GM19467 (cell line): ENCODE data around the gene DNLZ.

Experiments used
- ATAC-seq: cut with Tn5 transposase; IDR thresholded peaks from one replicate; pipeline ENCODE4 v1.9.1; 2021; ENCODE audit warnings: mild to moderate bottlenecking, moderate library complexity; ENCODE audit not compliant: unreplicated experiment

The DNLZ gene

DNA sequence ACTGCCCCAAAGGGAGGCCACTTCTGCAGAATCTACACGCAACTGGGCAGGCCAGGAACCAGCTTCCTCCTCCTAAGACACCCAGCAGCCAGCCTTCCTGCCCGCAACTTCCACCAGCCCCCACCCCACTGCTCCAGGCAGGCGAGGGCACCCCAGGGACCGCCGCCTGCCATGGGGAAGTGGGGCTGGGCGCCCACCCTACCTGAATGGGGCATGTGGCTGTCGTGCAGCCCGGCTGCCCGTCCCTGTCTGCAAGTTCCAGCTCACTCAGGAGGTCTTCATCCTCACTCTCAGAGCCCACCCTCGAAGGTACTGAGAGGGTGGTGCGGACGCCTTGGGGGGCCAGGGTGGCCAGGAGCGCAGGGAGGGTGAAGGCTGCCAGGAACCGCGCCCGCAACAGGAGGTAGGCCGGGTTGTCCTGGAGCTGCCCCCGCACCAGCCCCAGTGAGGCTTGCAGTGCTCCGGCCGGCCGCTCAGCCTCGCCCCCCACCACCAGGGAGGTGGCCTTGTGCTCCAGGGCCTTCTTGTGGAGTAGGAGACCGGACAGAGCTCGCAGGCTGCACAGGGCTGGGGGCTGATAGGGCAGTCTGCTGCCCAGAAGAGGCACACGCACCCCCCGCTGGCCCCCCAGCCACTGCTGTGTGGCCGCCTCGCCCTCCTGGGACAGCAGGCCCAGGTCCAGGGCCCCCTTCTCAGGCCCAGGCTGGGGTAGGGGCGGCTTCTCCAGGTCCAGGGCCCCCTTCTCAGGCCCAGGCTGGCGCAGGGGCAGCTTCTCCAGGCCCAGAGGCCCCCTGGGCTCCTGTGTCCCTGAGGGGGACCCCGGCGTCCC, 14.0 kb upstream of the DNLZ start:
- ATAC-seq, result no peak

DNA sequence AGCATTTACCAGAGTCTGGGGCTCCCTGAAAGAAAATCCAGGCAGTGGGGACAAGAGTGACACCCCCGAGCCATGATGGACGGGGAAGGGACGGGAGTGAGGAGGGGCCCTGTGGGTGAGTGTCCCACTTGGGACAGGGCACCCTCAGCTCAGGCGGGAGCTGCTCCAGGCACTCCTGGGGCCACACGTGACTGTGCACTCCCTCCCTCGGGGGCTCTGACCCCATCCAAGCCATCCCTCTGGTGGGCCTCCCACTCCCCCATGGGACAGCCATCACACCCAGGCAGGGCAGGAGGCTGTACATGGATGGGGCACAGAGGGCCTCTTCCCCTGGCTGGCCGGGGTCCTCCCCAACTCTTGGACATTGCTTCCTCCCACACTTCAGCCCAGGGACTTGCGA, 12.9 kb upstream of the DNLZ start:
- no peak for ATAC-seq

DNA sequence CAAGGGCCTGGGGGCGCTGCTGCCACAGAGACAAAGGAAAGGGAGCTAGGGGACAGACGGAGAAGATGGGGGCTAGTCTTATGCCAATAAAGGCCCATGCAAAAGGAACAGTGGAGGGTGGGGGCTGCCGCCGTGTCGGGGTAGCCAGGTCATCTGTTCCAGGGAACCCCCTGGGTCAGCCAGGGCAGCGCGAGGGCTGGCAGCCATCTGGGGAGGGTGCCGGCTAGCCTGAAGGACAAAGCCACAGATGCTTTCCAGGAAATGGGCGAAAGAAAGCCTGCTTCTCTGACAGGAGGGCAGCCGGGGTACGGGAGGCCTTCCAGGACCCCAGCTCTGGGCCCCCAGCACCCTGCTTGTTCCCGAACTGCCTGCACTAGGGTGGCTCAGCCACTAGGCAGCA, 11.6 kb upstream of the DNLZ start:
- no peak for ATAC-seq

DNA sequence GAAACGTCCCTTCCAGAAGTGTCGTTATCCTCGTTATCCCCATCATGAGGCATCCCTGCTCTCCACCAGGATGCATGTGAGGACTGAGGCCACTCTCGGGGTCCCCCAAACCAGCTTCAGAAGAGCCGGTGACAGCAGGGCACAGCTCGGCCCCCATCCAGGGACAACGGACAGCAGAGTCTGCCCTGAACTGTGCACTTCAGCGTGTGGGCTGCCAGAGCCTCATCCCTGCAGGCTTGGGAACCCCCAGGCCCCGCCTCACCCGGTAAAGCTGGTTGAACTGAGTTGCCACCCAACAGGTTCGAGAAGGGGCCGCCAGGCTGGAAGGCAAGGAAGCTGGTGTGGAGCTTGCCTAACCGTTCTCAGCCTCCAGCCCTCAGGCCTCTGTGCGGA, 10.6 kb upstream of the DNLZ start:
- ATAC-seq, result no peak

DNA sequence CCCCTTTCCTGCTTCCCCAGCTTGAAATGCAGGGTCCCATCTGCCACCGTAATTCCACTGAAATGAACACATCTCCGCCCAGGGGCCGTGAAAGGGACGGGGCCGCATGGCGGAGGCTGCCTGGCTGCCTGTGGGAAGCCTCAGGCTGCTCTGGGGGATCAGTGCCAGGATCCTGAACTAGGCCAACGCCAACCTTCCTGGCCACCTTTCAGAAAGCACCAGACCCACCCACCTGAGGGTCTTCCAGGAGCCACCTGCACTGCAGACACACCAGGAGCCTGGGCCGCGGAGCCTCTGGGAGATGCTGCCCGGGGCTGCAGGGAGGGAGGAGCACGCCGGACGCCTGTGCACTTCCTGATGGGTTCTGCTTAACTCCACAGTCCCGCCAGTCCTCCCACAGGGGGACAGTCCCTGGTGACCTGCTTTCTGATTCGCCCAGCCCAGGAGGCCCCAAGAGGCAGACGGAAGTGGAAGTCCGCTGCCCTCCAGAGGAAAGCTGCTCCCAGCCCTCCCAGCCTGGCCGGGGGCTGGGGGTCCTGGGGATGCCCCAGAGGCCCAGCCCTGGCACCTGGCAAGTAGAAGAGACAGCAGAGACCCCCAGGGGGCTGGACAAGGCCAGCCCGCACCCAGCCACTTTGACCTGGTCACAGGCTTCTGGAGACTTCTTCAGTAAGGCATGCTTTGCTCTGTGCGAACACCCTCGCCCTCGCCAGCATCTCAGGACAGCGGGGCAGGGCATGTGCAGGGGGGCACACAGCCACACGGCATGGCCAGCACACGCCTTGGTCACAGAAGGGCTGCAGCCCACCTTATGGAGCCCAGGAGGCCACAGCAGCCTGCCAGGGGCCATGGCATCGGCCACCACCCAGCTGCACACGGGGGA, 10.0 kb upstream of the DNLZ start, which contains the start of gene CARD9:
Gene CARD9, minus strand, starts transcription at position 370 of the 883 bp plus-strand sequence. CDS start 1,591 bp downstream, outside the sequence.
- ATAC-seq, result no peak

DNA sequence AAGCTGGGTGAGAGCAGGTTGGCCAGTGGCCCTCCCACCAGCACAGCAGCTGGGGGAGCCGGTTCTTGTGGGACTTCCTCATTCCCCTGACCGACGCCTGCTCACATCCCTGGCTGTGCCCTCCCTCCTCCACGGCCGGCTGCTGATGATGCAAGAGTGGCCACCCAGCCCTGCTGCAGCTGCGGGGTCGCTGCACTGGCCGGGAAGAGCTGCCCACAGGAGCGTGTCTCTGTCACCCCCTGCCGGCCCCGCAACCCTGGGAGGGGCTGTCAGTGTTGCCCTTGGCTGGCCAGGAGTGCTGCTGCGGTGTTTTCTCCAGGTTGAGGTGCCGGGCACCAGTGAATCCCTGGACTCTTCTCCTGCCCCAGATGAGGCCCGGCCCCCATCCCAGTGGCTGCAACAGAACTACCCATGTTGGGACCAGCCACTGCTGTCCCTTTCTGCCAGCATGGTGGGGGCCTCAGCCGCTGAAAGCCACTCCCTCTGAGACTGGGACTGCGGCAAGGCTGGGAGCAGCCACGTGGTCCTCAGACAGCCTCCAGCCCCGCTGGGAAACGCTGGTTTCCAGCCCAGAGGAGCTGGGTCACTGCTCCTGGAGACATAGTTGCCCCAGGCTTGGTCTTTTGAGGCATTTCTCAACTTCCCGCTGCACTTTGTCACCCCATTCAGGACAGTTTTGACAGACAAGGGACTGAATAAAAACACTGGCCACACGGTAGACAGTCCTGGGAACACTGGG, 9.2 kb upstream of the DNLZ start:
- no peak for ATAC-seq

DNA sequence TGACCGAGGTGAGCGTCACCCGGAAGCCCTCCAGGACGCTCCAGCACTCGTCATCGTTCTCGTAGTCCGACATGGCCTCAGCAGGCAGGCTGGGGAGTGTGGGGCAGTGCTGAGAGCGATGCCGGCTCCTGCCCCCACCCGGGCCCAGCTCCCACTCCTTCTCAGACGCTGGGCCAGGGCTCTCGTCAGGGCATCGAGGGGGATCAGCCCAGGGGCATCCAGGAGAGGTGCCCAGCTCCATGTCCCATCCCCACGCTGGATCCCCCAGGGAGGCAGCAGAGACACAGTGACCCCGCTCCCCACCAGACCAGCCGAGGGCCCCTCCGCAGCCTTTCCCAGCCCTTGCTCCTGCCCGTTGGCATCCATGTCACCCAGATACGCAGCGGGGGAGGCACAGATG, 8.5 kb upstream of the DNLZ start:
- ATAC-seq, result no peak

DNA sequence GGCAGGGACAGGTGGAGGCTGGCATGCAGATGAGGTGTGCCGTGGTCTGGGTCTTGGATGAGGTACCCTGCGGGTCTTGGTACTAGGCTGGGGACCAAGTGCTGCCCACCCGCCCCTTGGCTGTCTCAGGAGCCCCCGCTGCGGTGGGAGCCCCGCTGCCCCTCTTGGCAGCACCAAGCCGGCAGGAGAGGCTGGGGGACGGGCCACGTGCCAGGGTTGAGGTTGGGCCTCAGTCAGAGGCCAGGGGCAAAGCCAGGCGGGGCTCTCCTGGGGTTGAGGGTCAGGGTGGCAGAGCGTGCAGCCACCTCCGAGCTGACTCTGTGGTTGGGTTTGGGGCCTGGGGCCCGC, 8.0 kb upstream of the DNLZ start:
- no peak for ATAC-seq

DNA sequence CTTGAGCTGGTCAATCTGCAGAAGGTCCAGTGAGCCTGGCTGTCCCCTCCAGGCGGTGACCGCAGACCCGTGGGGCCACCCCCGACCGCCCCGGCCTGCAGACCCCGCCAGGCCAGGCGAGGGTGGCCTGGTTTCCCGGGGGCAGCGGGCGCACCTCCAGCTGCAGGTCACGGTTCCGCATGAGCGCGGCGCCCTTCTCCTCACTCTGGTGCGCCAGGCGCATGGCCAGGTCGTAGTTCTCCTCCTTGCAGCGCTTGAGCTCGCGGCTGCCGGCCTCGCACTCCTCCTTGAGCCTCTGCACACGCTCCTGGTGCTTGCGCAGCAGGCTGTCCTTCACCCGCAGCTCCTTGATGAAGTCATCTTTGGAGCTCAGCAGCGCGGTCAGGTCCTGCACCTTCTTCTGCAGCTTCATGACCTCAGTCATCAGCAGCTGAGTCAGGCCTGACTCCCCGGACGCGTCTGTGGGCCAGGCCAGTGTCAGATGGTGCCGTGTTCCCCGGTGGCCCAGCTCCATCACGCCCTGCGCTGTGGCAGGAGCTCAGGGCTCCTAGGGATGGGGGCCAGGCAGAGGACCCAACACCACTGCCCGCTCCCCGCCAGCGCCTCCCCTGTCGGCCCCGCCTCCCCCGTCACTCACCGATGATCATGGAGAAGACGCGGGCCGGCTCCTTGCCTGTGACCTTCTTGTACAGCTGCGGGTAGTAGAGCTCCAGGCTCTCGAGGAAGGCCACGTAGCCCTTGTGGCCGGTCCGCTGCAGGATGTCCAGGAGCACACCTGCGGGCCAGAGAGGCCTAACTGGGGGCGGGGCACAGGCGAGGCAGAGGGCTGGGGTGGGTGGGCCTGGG, 7.4 kb upstream of the DNLZ start:
- ATAC-seq, result no peak

DNA sequence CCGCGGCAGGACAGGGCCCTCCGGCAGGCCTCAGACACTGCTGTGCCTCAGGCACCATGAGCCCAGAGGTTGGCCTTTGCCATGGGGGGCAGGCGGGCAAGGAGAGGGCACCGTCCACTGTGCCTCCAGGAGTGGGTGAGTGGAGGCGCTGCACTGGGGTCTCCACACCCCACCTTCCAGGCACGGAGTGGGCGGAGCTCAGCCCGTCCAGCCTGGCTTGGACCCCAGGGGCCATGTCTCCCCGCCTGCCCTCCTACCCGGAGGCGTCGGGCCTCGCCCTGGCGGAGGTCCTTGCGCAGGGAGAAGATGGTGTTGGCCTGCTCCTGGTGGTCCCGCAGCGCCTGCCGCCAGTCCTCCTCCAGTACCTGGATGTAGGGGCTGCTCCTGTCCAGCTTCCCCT, 6.5 kb upstream of the DNLZ start:
- no peak for ATAC-seq

DNA sequence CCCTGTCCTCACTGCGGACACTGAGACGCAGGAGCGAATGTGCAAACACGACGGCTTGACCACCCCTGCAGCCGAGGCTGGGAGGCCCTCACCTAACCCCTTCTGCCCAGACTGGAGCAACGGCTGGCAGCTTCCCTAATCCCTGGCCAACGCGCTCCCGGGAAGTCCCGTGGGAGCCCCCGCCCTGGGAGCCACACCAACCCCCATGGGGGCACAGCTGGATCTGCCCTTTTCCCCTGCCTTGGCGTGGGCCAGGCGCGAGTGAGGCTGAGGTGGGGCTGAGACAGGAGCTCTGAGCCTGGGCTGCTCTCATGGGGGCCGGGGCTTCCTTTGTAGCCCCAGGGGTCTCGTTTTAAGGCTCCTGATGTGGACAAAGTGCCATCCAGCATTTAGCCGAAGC, 4.6 kb upstream of the DNLZ start:
- ATAC-seq, result no peak

DNA sequence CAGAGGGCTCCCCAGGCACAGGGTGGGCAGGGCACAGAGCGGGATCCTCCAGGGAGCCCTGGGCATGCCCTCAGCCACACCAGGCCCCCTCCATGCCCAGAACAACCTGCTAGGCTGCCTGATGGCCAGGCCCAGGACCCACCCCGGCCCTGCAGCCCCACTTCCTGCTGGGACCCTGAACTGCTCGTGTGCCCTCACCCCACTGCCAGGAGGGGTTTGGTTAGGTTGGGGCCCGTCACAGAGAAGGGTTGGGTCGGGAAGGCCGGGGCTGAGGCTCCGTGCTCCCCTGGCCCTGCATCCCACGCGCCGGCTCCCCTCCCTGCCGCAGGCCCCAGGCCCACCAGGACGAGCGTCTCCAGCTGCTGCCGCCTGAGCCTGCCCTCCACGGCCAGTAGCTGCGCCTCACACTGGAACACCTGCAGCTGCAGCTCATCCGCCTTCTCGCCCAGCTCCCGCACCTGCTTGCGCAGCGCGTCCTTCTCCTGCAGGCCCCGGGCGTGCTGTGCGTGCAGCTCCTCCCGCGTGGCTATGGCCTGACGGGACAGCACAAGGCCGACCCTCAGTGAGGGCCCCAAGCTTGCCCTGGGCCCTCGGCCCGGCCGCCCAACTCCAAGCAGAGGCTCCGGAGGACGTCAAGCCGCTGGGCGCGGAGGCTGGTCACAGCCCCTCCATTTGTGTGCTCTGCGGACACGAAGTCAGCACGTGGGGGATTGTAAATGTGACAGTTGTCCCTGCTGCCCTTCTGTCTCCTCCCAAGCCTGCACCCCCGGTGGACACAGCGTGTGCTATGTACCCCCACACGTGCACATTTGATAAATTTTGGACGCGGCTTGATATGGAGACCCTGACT, 4.0 kb upstream of the DNLZ start:
- no peak for ATAC-seq

DNA sequence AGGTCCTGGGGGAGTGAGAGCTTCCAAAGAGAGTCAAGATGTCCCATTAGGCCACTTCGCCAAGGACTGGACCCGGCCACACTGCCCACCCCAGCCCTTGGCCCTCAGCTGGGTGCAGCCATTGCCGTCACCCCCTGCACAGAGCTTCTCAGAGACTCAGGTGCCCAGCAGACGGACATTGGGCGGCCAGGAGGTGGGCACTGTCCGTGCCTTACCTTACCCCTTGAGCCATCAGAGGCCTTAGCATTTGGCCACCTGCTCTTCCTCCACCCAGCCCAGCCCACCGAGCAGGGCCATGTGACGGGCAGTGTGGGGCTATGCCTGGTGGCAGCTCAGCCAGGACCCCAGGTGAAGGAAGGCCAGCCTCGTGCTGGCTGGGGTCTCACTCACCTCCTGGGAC, 3.3 kb upstream of the DNLZ start:
- no peak for ATAC-seq

DNA sequence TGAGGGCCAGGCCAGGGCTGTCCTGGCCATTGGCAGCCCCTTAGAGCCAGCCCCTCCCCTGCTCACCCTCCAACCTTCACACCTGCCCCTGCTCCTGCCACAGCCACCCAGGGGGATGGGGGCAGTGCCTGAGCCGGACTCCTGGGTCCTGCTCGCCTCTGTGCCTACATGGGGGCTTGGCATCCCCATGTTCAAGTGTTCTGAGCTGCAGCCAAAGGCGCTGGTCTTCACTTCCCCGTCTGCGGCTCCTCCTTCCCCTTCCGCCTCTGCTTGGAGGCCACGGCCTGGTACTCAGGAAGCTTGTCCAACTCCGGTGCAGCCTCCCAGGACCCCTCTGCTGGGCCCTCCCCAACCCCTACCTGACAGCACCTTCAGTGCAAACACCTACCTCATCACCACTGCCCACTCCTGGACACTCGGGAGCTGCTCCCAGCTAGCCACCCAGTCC, 2.3 kb upstream of the DNLZ start:
- no peak for ATAC-seq

DNA sequence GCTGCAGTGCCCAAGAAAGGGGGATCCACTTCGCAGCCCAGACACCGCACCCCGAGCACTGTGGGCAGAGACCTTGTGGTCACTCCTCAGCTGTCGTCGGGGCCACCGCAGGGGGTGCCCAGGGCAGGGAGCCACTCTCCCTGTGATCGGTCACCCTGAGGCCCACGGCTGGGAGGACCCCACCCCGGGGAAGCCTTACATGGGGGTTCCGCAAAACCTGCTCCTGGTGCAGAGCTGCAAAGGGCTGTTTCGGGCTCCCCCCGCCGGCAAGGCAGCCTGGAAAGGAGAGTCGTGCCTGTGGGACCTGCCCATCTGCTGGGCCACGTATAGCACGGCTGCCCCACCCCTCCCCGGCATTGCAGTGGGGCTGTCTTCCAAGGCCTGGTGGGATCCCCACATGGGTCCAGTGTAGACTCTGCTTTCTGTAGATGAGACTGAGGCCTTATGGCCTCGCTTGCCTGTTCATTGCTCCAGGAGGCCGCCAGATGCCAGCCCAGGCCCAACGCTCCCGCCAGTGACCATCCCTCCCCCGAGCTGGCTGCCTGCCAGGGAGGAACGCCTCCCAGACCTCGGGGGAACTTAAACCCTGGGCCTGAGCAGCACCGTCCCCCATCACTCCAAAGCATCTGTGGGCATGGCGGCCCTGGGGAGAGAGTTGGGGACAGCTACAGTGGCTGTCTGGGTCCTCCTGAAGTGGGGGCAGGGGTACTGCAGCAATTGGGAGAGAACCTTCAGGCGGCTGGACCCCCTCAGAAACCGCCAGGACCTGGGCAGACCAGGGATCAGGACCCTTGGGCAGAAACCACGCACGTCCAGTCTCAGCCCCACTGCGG, 1.6 kb upstream of the DNLZ start:
- no peak for ATAC-seq

DNA sequence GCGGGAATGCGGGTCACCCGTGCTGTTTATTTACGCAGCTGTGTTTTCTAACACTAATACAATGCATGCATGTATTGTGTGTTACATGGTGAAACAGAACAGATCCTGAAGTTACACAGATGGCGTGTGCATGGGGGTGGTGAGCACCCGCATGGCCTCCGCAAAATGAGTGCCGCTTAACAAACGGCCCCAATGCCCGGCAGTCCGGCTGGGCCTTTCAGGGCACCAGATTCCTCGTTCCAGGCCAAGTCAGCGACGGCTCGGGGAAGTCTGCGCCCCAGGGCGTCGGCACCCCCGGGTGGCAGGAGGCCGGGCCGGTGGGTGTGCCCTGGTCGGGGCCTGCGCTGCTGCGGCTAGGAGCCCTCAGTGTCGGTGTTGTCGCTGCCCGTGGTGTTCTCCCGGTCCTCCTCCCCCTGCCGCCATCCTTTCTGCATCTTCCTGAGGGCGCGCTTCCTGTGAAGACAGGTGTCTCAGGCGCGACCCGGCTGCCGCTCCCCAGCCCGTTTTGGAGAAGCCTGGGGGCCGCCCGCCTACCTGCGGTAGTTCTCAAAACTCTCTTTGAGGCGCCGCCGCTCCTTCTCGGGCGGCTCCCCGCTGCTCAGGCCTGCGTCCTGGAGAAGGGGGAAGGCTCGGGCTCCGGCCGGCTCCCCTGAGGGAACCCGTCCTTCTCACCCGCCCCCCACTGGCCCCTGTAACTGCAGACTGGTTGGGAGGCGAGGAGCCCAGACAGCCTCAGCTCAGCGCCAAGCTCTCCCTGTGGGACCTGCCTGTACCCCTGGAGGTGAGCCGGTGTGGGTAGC, 605 bp upstream of the DNLZ start:
- no peak for ATAC-seq

DNA sequence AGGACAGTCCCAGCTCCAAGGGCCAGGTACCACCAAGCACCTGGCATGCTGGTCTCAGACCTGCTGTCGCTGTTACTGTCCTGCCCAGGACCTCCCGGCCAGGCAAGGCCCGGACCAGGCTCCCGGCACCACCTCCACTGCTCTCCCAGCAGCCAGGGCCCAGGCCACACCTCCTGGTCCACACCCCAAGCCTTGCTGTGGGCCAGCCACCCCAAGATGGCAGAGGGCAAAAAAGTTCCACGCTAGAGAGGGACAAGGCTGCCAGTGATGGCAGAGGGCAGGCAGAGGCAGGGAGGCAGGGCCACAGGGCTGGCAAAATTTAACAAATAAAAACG, 1.1 kb downstream of the DNLZ start:
- no peak for ATAC-seq
